ENCODE results near the gene SPATA13. TPM values are rescaled to one million over a fixed set of nuclear protein-coding genes. Genes with fewer than 3 reads are reported as not detected.

The SPATA13 gene
- polyA plus RNA-seq, 1 experiment, result 3.6 TPM

DNA sequence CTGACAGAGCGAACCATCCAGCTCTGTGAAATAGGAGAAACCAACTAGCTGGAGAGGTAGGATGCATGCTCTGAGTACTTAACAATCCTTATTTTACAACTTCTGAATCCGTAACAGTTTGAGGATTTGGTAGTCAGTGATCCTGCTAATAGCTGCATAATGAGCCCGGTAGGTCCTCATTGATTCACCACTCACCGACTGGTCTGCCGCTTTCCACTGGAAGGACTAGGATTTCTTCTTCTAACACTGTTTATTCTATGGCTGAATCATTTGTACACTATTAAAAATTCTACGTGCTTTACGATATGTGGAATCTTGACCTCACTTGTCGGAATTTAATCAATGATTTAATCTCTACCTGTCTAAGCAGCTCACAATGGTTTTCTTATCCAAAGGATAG is 33.9 kb downstream of the SPATA13 start:
- ChIA-PET CTCF (interaction anchor here (1.7 to 2.2 kb wide), 2 partner anchors 9 to 16 kb away, joined by 4 to 7 read pairs; no protein-coding TSS in a partner anchor), POLR2A (no interaction called here)
- Histone ChIP-seq H3K4me3 (ENCODE audit: low read depth, low read length) (no peak overlapping the region), H3K36me3 (ENCODE audit: control insufficient read depth, insufficient read depth, low read length) (no peaks in the 10 kb centered on the region), H3K27me3 (ENCODE audit: control insufficient read depth, insufficient read depth, low read length) (no peaks in the 10 kb centered on the region)
- DNase-seq (ENCODE audit: low read depth), result no peak
- TF ChIP-seq CTCF (IDR thresholded peaks at IDR 0.05; ENCODE audit: insufficient read depth, low read depth, low read length), result no peak

- ChIA-PET POLR2A (no interaction called here), CTCF (interaction anchor here (0.6 to 1.8 kb wide), 2 partner anchors 134 to 188 kb away, joined by 3 to 4 read pairs; no protein-coding TSS in a partner anchor)
- no peaks in the 10 kb centered on the region for H3K27me3 ChIP-seq (ENCODE audit: control insufficient read depth, insufficient read depth, low read length)
- H3K4me3 ChIP-seq (ENCODE audit: low read depth, low read length), result no peak overlapping the region
- TF ChIP-seq CTCF (IDR thresholded peaks at IDR 0.05; ENCODE audit: insufficient read depth, low read depth, low read length), result no peak
- no peak for DNase-seq (ENCODE audit: low read depth)
- no peaks in the 10 kb centered on the region for H3K36me3 ChIP-seq (ENCODE audit: control insufficient read depth, insufficient read depth, low read length)
These were observed 35.1 kb downstream of the SPATA13 start for GRCh38 chr13:24195626-24196025.

DNA sequence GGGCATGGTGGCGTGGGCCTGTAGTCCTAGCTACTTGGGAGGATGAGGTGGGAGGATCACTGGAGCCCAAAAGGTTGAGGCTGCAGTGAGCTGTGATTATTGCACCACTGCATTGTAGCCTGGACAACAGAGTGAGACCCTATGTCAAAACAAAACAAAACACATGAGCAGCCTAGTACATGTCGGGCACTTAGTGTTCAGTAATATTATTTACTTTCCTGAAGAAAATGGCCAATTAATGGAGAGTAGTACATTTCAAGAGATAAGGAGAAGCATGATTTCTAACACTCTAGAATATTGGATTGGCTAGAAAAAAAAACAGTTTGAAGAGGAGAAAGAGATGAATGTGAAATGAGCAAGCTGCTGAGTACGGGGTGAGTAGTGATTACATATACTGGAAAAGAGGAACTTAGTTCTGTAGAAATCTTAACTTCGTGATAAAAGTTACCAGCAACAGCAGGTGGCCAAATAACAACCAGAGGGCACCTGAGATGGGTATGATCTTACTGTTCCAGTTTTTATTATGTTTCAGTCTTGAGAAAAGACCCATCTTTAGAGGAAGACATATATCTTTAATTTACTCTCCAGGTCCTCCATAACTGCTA is 36.2 kb downstream of the SPATA13 start:
- H3K36me3 ChIP-seq (ENCODE audit: control insufficient read depth, insufficient read depth, low read length), result no peaks in the 10 kb centered on the region
- ChIA-PET CTCF (interaction anchor here (1.8 kb wide), 1 partner anchor 189 kb away, joined by 4 read pairs; no protein-coding TSS in a partner anchor), POLR2A (no interaction called here)
- no peak overlapping the region for H3K4me3 ChIP-seq (ENCODE audit: low read depth, low read length)
- no peak for DNase-seq (ENCODE audit: low read depth)
- H3K27me3 ChIP-seq (ENCODE audit: control insufficient read depth, insufficient read depth, low read length), result no peaks in the 10 kb centered on the region
- TF ChIP-seq CTCF (IDR thresholded peaks at IDR 0.05; ENCODE audit: insufficient read depth, low read depth, low read length), result no peak

DNA sequence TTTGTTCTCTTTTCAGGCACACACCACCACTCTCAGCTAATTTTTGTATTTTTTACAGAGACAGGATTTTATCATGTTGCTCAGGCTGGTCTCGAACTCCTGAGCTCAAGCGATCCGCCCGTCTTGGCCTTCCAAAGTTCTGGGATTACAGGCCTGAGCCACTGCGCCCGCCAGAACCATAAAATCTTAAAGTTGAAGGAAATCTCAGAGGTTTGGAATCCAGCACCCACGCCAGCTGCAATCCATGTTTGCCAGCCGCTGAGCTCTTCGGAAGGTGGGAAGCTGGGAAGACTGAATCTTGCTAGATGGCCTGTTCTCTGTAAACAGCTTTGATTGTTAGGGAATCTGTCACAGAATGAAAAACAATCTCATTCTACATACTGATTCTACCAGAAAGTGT is 38.5 kb downstream of the SPATA13 start:
- Histone ChIP-seq H3K36me3 (ENCODE audit: control insufficient read depth, insufficient read depth, low read length) (no peaks in the 10 kb centered on the region), H3K27me3 (ENCODE audit: control insufficient read depth, insufficient read depth, low read length) (no peaks in the 10 kb centered on the region), H3K4me3 (ENCODE audit: low read depth, low read length) (no peak overlapping the region)
- ChIA-PET CTCF (interaction anchor here (0.7 to 2.4 kb wide), 3 partner anchors 18 to 23 kb away, joined by 3 to 8 read pairs (median 7); no protein-coding TSS in a partner anchor), POLR2A (no interaction called here)
- no peak for DNase-seq (ENCODE audit: low read depth)
- TF ChIP-seq CTCF (IDR thresholded peaks at IDR 0.05; ENCODE audit: insufficient read depth, low read depth, low read length), result no peak

GRCh38 chr13:24202215-24202614 is 41.7 kb downstream of the SPATA13 start:
- DNase-seq (ENCODE audit: low read depth), result no peak
- Histone ChIP-seq H3K27me3 (ENCODE audit: control insufficient read depth, insufficient read depth, low read length) (no peaks in the 10 kb centered on the region), H3K36me3 (ENCODE audit: control insufficient read depth, insufficient read depth, low read length) (no peaks in the 10 kb centered on the region), H3K4me3 (ENCODE audit: low read depth, low read length) (no peak overlapping the region)
- CTCF ChIA-PET, result no interaction called here
- TF ChIP-seq CTCF (IDR thresholded peaks at IDR 0.05; ENCODE audit: insufficient read depth, low read depth, low read length), result no peak
- POLR2A ChIA-PET, result interaction anchor here (0.6 kb wide), 1 partner anchor 10 kb away, joined by 4 read pairs; no protein-coding TSS in a partner anchor
